ENCODE results near the gene DELE1. TPM values are rescaled to one million over a fixed set of nuclear protein-coding genes. Genes with fewer than 3 reads are reported as not detected.

Gene DELE1
- total RNA-seq, 1 experiment from 2014 or later, result 67.6 TPM

DNA sequence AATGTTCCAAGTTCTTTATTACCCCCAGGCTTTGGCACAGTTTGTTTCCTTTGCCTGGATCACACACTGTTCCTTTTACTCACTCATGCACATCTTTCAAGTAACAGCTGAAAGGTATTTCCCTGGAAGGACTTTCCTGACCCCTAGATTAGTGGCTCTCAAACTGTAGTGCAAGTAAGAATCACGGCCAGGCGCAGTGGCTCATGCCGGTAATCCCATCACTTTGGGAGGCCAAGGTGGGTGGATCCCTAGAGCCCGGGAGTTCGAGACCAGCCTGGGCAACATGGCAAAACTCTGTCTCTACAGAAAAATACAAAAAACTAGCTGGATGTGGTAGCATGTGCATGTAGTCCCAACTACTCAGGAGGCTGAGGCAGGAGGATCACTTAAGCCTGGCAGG is 19.1 kb upstream of the DELE1 start:
- Mint-ChIP-seq H3K9me3 (ENCODE audit: unreplicated experiment) (no peaks in the 10 kb centered on the region), H3K4me3 (ENCODE audit: unreplicated experiment) (no peak overlapping the region), H3K27ac (ENCODE audit: unreplicated experiment) (no peak overlapping the region), H3K4me1 (ENCODE audit: low read depth, unreplicated experiment) (no peaks in the 10 kb centered on the region), H3K27me3 (ENCODE audit: insufficient read depth, unreplicated experiment) (no peaks in the 10 kb centered on the region), H3K36me3 (ENCODE audit: insufficient read depth, unreplicated experiment) (no peaks in the 10 kb centered on the region)
- no peak for TF ChIP-seq CTCF (IDR thresholded peaks at IDR 0.05; ENCODE audit: insufficient read depth in 1 of 2, low read depth in 1 of 2, low read length in 1 of 2, severe bottlenecking in 1 of 2, unreplicated experiment in 1 of 2)
- no peak for DNase-seq
- Histone ChIP-seq H3K27me3 (replicated peaks; ENCODE audit: control insufficient read depth, insufficient read depth, low read length) (peaks cover 2% of the 10 kb centered on the region), H3K9me3 (peaks cover 4% of the 10 kb centered on the region; the same call in 1 of the 2 replicates), H3K36me3 (ENCODE audit: control insufficient read depth, insufficient read depth, low read length) (no peaks in the 10 kb centered on the region), H3K4me3 (ENCODE audit: low read depth, low read length) (no peak overlapping the region), H3K4me1 (no peaks in the 10 kb centered on the region)
- intact Hi-C loops (cut with micrococcal nuclease; ENCODE audit: unreplicated experiment), result no loop called here
- CTCF ChIA-PET, result no interaction called here
- BruUV-seq (replicated peaks), result no TSS peak
- POLR2A ChIA-PET, result no interaction called here

- no peaks in the 10 kb centered on the region for H3K27me3 Mint-ChIP-seq (ENCODE audit: insufficient read depth, unreplicated experiment)
- BruUV-seq (replicated peaks), result no TSS peak
- H3K27ac Mint-ChIP-seq (ENCODE audit: unreplicated experiment), result no peak overlapping the region
- Histone ChIP-seq H3K4me3 (ENCODE audit: low read depth, low read length) (no peak overlapping the region), H3K27me3 (replicated peaks; ENCODE audit: control insufficient read depth, insufficient read depth, low read length) (peaks cover 2% of the 10 kb centered on the region), H3K4me1 (no peaks in the 10 kb centered on the region), H3K36me3 (ENCODE audit: control insufficient read depth, insufficient read depth, low read length) (no peaks in the 10 kb centered on the region), H3K9me3 (peaks cover 4% of the 10 kb centered on the region; the same call in 1 of the 2 replicates)
- H3K4me3 Mint-ChIP-seq (ENCODE audit: unreplicated experiment), result no peak overlapping the region
- H3K36me3 Mint-ChIP-seq (ENCODE audit: insufficient read depth, unreplicated experiment), result no peaks in the 10 kb centered on the region
- TF ChIP-seq CTCF (IDR thresholded peaks at IDR 0.05; ENCODE audit: insufficient read depth in 1 of 2, low read depth in 1 of 2, low read length in 1 of 2, severe bottlenecking in 1 of 2, unreplicated experiment in 1 of 2), result no peak
- no peak for DNase-seq
- H3K4me1 Mint-ChIP-seq (ENCODE audit: low read depth, unreplicated experiment), result no peaks in the 10 kb centered on the region
- no peaks in the 10 kb centered on the region for H3K9me3 Mint-ChIP-seq (ENCODE audit: unreplicated experiment)
- ChIA-PET CTCF (interaction anchor here (1.5 kb wide), 1 partner anchor 27 kb away, joined by 3 read pairs; no protein-coding TSS in a partner anchor), POLR2A (no interaction called here)
- intact Hi-C loops (cut with micrococcal nuclease; ENCODE audit: unreplicated experiment), result no loop called here
Observed at GRCh38 chr5:141906517-141906916, 17.2 kb upstream of the DELE1 start.

GRCh38 chr5:141906972-141907371 is 16.7 kb upstream of the DELE1 start:
- H3K4me3 Mint-ChIP-seq (ENCODE audit: unreplicated experiment), result no peak overlapping the region
- Histone ChIP-seq H3K27me3 (replicated peaks; ENCODE audit: control insufficient read depth, insufficient read depth, low read length) (peaks cover 2% of the 10 kb centered on the region), H3K4me3 (ENCODE audit: low read depth, low read length) (no peak overlapping the region), H3K36me3 (ENCODE audit: control insufficient read depth, insufficient read depth, low read length) (no peaks in the 10 kb centered on the region), H3K9me3 (peaks cover 4% of the 10 kb centered on the region; the same call in 1 of the 2 replicates), H3K4me1 (no peaks in the 10 kb centered on the region)
- H3K27ac Mint-ChIP-seq (ENCODE audit: unreplicated experiment), result no peak overlapping the region
- no TSS peak for BruUV-seq (replicated peaks)
- TF ChIP-seq CTCF (IDR thresholded peaks at IDR 0.05; ENCODE audit: insufficient read depth in 1 of 2, low read depth in 1 of 2, low read length in 1 of 2, severe bottlenecking in 1 of 2, unreplicated experiment in 1 of 2), result no peak
- POLR2A ChIA-PET, result no interaction called here
- intact Hi-C loops (cut with micrococcal nuclease; ENCODE audit: unreplicated experiment), result no loop called here
- no peaks in the 10 kb centered on the region for H3K4me1 Mint-ChIP-seq (ENCODE audit: low read depth, unreplicated experiment)
- H3K36me3 Mint-ChIP-seq (ENCODE audit: insufficient read depth, unreplicated experiment), result no peaks in the 10 kb centered on the region
- H3K27me3 Mint-ChIP-seq (ENCODE audit: insufficient read depth, unreplicated experiment), result no peaks in the 10 kb centered on the region
- H3K9me3 Mint-ChIP-seq (ENCODE audit: unreplicated experiment), result no peaks in the 10 kb centered on the region
- no peak for DNase-seq
- CTCF ChIA-PET, result interaction anchor here (0.9 to 1.5 kb wide), 2 partner anchors 28 to 53 kb away, joined by 3 to 6 read pairs; no protein-coding TSS in a partner anchor
